HepG2 (cell line): ENCODE data around the gene NT5DC2. TPM values are rescaled to one million over a fixed set of nuclear protein-coding genes. Genes with fewer than 3 reads are reported as not detected.

Experiments
- ATAC-seq: fragments of 200-7000 bp; cut with Tn5 transposase; 3 replicates; pipeline ENCODE4 v1.9.1; 2020; ENCODE audit warnings: mild to moderate bottlenecking, moderate library complexity
- BruUV-seq: library from RNA; stranded (reverse); fragments of 400-500 nt; replicated peaks from 2 replicates; lab custom pipeline; 2021; lab: Mats Ljungman, UMichigan
- CTCF ChIA-PET: fragments of 300-600 bp; formaldehyde crosslinking; extraction: SDS; loops from one replicate; lab custom pipeline; 2021; ENCODE audit warnings: low total read pairs, inconsistent platforms, low intra/inter-chr PET ratio; lab: Yijun Ruan, JAX
- POLR2A ChIA-PET: fragments of 350-600 bp; sonication (Branson Sonifier 250); formaldehyde crosslinking; loops from one replicate; lab custom pipeline; 2020; ENCODE audit warnings: antibody characterized with exemption, inconsistent platforms; lab: Yijun Ruan, JAX
- DNase-seq: peaks from one replicate; pipeline ENCODE4 v3.0.0-alpha.2; 2015; ENCODE audit warnings: low spot score
- FAIRE-seq: peaks from 3 replicates; lab custom pipeline; 2011; peaks lifted over from hg19 to GRCh38; lab: Jason Lieb, UNC
- H2AFZ ChIP-seq: one replicate; pipeline ENCODE4 v1.6.1; 2011; ENCODE audit warnings: low read length, inconsistent platforms
- H3K27ac ChIP-seq: fragments of 300-600 bp; 3 replicates; pipeline ENCODE4 v1.8.0; 2011; ENCODE audit warnings: mixed run types, mild to moderate bottlenecking, mixed read lengths, low read length, inconsistent platforms; ENCODE audit not compliant: insufficient read depth; ENCODE audit errors: extremely low read length
- H3K27me3 ChIP-seq, 2 experiments: fragments of 200-600 bp in 1 of 2; 2 replicates in 1 of 2; 3 replicates in 1 of 2; pipeline versions ENCODE4 v1.6.0 to v1.8.0; 2011; ENCODE audit warnings: low read length in 2 of 2, mild to moderate bottlenecking in 2 of 2, moderate library complexity in 2 of 2, inconsistent platforms in 1 of 2; ENCODE audit not compliant: insufficient read depth in 2 of 2, control insufficient read depth in 1 of 2
- H3K36me3 ChIP-seq, 2 experiments: fragments of 200-600 bp in 1 of 2; replicated peaks in 1 of 2; 2 replicates in 1 of 2; 3 replicates in 1 of 2; pipeline versions ENCODE4 v1.5.1 to v1.8.0; 2011; ENCODE audit warnings: low read length in 2 of 2, inconsistent platforms in 1 of 2; ENCODE audit not compliant: insufficient read depth in 2 of 2, control insufficient read depth in 1 of 2
- H3K4me1 ChIP-seq: 2 replicates; pipeline ENCODE4 v1.5.1; 2012; ENCODE audit warnings: low read length, inconsistent platforms; ENCODE audit not compliant: insufficient read depth
- H3K4me2 ChIP-seq: 2 replicates; pipeline ENCODE4 v1.6.0; 2011; ENCODE audit warnings: low read depth, low read length, inconsistent platforms
- H3K4me3 ChIP-seq, 3 experiments: fragments of 200-600 bp in 1 of 3; sonication (generic), shearing (Covaris generic) in 1 of 3; replicated peaks in 1 of 3; 2 replicates each; pipeline ENCODE4 v1.5.1; 2011 to 2016; ENCODE audit warnings: low read length in 3 of 3, inconsistent platforms in 2 of 3, low read depth in 2 of 3, mild to moderate bottlenecking in 2 of 3, control low read depth in 1 of 3, mixed read lengths in 1 of 3; ENCODE audit not compliant: insufficient read depth in 1 of 3
- H3K79me2 ChIP-seq: one replicate; pipeline ENCODE4 v1.6.1; 2011; ENCODE audit warnings: low read length, inconsistent platforms; ENCODE audit not compliant: insufficient read depth
- H3K9ac ChIP-seq: 2 replicates; pipeline ENCODE4 v1.6.0; 2011; ENCODE audit warnings: mild to moderate bottlenecking, low read depth, low read length, inconsistent platforms; ENCODE audit not compliant: insufficient read depth
- H3K9me3 ChIP-seq: 2 replicates; pipeline ENCODE4 v1.5.1; 2012; ENCODE audit warnings: mild to moderate bottlenecking, low read length
- H4K20me1 ChIP-seq: 2 replicates; pipeline ENCODE4 v1.6.0; 2011; ENCODE audit warnings: inconsistent platforms, mild to moderate bottlenecking, low read length, moderate library complexity; ENCODE audit not compliant: insufficient read depth
- PITX1 ChIP-seq: sonication (generic); formaldehyde crosslinking; IDR thresholded peaks from 2 replicates; pipeline ENCODE4 v1.5.1; 2020; ENCODE audit warnings: mild to moderate bottlenecking, missing genetic modification reagents
- RFXANK ChIP-seq: IDR thresholded peaks from 2 replicates; pipeline ENCODE4 v1.6.1; 2016
- ZBTB20 ChIP-seq: sonication (generic); formaldehyde crosslinking; IDR thresholded peaks from 2 replicates; pipeline ENCODE4 v1.8.1; 2023; ENCODE audit warnings: missing genetic modification reagents, low read depth, mild to moderate bottlenecking, borderline replicate concordance
- ZBTB4 ChIP-seq: sonication (generic); formaldehyde crosslinking; IDR thresholded peaks from 2 replicates; pipeline ENCODE4 v1.4.0; 2020; ENCODE audit warnings: missing genetic modification reagents, mild to moderate bottlenecking, borderline replicate concordance
- ZNF557 ChIP-seq: sonication (generic); formaldehyde crosslinking; IDR thresholded peaks from 2 replicates; pipeline ENCODE4 v1.4.0; 2020; ENCODE audit warnings: missing genetic modification reagents
- ZNF83 ChIP-seq: sonication (generic); formaldehyde crosslinking; IDR thresholded peaks from 2 replicates; pipeline ENCODE4 v1.4.0; 2020; ENCODE audit warnings: missing genetic modification reagents, mild to moderate bottlenecking, borderline replicate concordance
- WGBS: methylation state at CpG from one replicate; pipeline ENCODE4 v1.1.6; 2017; ENCODE audit warnings: low lambda C conversion rate; 5-methylcytosine and 5-hydroxymethylcytosine counted together
- in situ Hi-C: cut with HindIII; loops from 2 replicates; pipeline ENCODE4 v1.10.0; 2017; ENCODE audit warnings: low pct_unique_long_range_greater_than_20kb; ENCODE audit not compliant: extremely low pct_ligation_motif_present
- intact Hi-C: fragments of 100-400 bp; cut with micrococcal nuclease; formaldehyde crosslinking; loops from one replicate; pipeline ENCODE4 v1.10.0; 2022; ENCODE audit not compliant: unreplicated experiment
- polyA plus RNA-seq, 8 experiments: library from polyadenylated mRNA; depleted of rRNA in 3 of 8; stranded (reverse) in 7 of 8; unstranded in 1 of 8; fragments of >200 nt; fragmentation: Illumina TruSeq in 4 of 8; extraction: Trizol in 4 of 8; gene quantifications; 2 replicates each; pipeline versions ENCODE4 v1.2.1 to v1.2.3, GENCODE V29; 2011 to 2016; ENCODE audit warnings: low read depth in 4 of 8, missing spikeins in 1 of 8, mixed read lengths in 1 of 8; ENCODE audit not compliant: insufficient read depth in 1 of 8
- total RNA-seq, 5 experiments: library from RNA; depleted of rRNA; stranded (reverse); fragments of >200 nt; fragmentation: Illumina TruSeq; extraction: Trizol; gene quantifications; 2 replicates each; pipeline ENCODE4 v1.2.3, GENCODE V29; 2016; ENCODE audit warnings: low read depth in 1 of 5
- TF ChIP-seq, protein P1 (sequence below), 2 experiments: IDR thresholded peaks; 2 replicates each; pipeline ENCODE4 v1.6.1; 2011 to 2012; ENCODE audit warnings: low read length in 2 of 2, borderline replicate concordance in 1 of 2, low read depth in 1 of 2, mild to moderate bottlenecking in 1 of 2, moderate library complexity in 1 of 2

Gene NT5DC2
- total and polyA plus RNA-seq, 2 of the 13 experiments (the other 11 are each of a cell fraction or from before 2014, with no cell fraction given) = 131 to 240 TPM

- no peak for DNase-seq
- Histone ChIP-seq H3K4me1 (no peaks in the 10 kb centered on the region), H3K36me3 (peaks cover 15 to 35% of the 10 kb centered on the region in 2 experiments), H3K9ac (no peak overlapping the region), H3K4me2 (no peak overlapping the region), H3K27me3 (no peaks in the 10 kb centered on the region), H3K9me3 (no peaks in the 10 kb centered on the region), H3K4me3 (no peak overlapping the region), H3K27ac (no peak overlapping the region), H4K20me1 (no peaks in the 10 kb centered on the region), H2AFZ (no peak overlapping the region), H3K79me2 (no peaks in the 10 kb centered on the region)
- intact Hi-C loops = no loop called here
- TSS peak; percentile 38 for BruUV-seq
- no peak for FAIRE-seq
- WGBS = 96% methylated on average over 3 of the region's 3 CpGs
- ATAC-seq = no peak
- POLR2A ChIA-PET = no interaction called here
- in situ Hi-C loops = no loop called here
- CTCF ChIA-PET = no interaction called here
- no peak for TF ChIP-seq RFXANK (CRISPR knock-in tag)
- TF ChIP-seq ZNF83 (CRISPR knock-in tag) = no peak
- no peak for TF ChIP-seq ZNF557 (CRISPR knock-in tag)
- no peak for TF ChIP-seq PITX1 (CRISPR knock-in tag)
- TF ChIP-seq ZBTB20 (CRISPR knock-in tag) = no peak
- no peak for TF ChIP-seq ZBTB4
- TF ChIP-seq, protein P1, sequence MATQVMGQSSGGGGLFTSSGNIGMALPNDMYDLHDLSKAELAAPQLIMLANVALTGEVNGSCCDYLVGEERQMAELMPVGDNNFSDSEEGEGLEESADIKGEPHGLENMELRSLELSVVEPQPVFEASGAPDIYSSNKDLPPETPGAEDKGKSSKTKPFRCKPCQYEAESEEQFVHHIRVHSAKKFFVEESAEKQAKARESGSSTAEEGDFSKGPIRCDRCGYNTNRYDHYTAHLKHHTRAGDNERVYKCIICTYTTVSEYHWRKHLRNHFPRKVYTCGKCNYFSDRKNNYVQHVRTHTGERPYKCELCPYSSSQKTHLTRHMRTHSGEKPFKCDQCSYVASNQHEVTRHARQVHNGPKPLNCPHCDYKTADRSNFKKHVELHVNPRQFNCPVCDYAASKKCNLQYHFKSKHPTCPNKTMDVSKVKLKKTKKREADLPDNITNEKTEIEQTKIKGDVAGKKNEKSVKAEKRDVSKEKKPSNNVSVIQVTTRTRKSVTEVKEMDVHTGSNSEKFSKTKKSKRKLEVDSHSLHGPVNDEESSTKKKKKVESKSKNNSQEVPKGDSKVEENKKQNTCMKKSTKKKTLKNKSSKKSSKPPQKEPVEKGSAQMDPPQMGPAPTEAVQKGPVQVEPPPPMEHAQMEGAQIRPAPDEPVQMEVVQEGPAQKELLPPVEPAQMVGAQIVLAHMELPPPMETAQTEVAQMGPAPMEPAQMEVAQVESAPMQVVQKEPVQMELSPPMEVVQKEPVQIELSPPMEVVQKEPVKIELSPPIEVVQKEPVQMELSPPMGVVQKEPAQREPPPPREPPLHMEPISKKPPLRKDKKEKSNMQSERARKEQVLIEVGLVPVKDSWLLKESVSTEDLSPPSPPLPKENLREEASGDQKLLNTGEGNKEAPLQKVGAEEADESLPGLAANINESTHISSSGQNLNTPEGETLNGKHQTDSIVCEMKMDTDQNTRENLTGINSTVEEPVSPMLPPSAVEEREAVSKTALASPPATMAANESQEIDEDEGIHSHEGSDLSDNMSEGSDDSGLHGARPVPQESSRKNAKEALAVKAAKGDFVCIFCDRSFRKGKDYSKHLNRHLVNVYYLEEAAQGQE (IDR thresholded peaks at IDR 0.05; ENCODE audit: borderline replicate concordance in 1 of 2, low read depth in 1 of 2, low read length in 2 of 2) = no peak
These were observed 12.6 kb upstream of the NT5DC2 start for GRCh38 chr3:52546111-52546901.
